HG03196 (cell line): ENCODE data around the gene AMOT.
"Not testable (repeated sequence)": the region's sequence is repeated elsewhere in the genome, so short reads cannot be mapped to it uniquely, and the experiment has no call there.

ENCODE experiments used
- ATAC-seq: cut with Tn5 transposase; IDR thresholded peaks from one replicate; pipeline ENCODE4 v1.9.1; 2021; ENCODE audit not compliant: unreplicated experiment

The AMOT gene

GRCh38 chrX:112840382-112841113 is at the start of gene AMOT:
Gene AMOT (minus strand): TSS chrX:112840831. CDS start chrX:112823126, 17,705 bp downstream.
- ATAC-seq = peak; percentile 83

GRCh38 chrX:112889400-112889799 is 48.8 kb upstream of the AMOT start:
- ATAC-seq = no peak

GRCh38 chrX:112888916-112889315 is 48.3 kb upstream of the AMOT start:
- no peak for ATAC-seq

GRCh38 chrX:112877771-112878173 is 37.1 kb upstream of the AMOT start:
- no peak for ATAC-seq

GRCh38 chrX:112874614-112875013 is 34.0 kb upstream of the AMOT start:
- ATAC-seq = no peak

- ATAC-seq = no peak
These were observed 33.5 kb upstream of the AMOT start for GRCh38 chrX:112874175-112874574.

- no peak for ATAC-seq
These were observed 28.0 kb upstream of the AMOT start for GRCh38 chrX:112868586-112868985.

GRCh38 chrX:112867570-112867969 is 26.9 kb upstream of the AMOT start:
- ATAC-seq = no peak

GRCh38 chrX:112866175-112866574 is 25.5 kb upstream of the AMOT start:
- no peak for ATAC-seq

- no peak for ATAC-seq
These were observed 24.9 kb upstream of the AMOT start for GRCh38 chrX:112865464-112866025.

- ATAC-seq = no peak
These were observed 23.2 kb upstream of the AMOT start for GRCh38 chrX:112863850-112864249.

GRCh38 chrX:112857478-112857878 is 16.8 kb upstream of the AMOT start:
- no peak for ATAC-seq

- ATAC-seq = not testable (repeated sequence)
These were observed 14.3 kb upstream of the AMOT start for GRCh38 chrX:112854901-112855300.

- ATAC-seq = no peak
These were observed 12.2 kb upstream of the AMOT start for GRCh38 chrX:112852851-112853250.

- peak; percentile 65 for ATAC-seq
These were observed 11.2 kb upstream of the AMOT start for GRCh38 chrX:112851806-112852205.

GRCh38 chrX:112851161-112851779 is 10.6 kb upstream of the AMOT start:
- ATAC-seq = peak; percentile 86

GRCh38 chrX:112849016-112849415 is 8.4 kb upstream of the AMOT start:
- no peak for ATAC-seq

GRCh38 chrX:112846782-112847181 is 6.2 kb upstream of the AMOT start:
- ATAC-seq = no peak

- ATAC-seq = no peak
These were observed 5.6 kb upstream of the AMOT start for GRCh38 chrX:112846187-112846586.

GRCh38 chrX:112844250-112844649 is 3.6 kb upstream of the AMOT start:
- no peak for ATAC-seq

- no peak for ATAC-seq
These were observed 1.2 kb upstream of the AMOT start for GRCh38 chrX:112841820-112842157.

- peak; percentile 92 for ATAC-seq
These were observed 636 bp upstream of the AMOT start for GRCh38 chrX:112841114-112841819.
